ENCODE results near the gene TMEM175.
"Not testable (repeated sequence)": the region's sequence is repeated elsewhere in the genome, so short reads cannot be mapped to it uniquely, and the experiment has no call there.

TMEM175 gene

DNA sequence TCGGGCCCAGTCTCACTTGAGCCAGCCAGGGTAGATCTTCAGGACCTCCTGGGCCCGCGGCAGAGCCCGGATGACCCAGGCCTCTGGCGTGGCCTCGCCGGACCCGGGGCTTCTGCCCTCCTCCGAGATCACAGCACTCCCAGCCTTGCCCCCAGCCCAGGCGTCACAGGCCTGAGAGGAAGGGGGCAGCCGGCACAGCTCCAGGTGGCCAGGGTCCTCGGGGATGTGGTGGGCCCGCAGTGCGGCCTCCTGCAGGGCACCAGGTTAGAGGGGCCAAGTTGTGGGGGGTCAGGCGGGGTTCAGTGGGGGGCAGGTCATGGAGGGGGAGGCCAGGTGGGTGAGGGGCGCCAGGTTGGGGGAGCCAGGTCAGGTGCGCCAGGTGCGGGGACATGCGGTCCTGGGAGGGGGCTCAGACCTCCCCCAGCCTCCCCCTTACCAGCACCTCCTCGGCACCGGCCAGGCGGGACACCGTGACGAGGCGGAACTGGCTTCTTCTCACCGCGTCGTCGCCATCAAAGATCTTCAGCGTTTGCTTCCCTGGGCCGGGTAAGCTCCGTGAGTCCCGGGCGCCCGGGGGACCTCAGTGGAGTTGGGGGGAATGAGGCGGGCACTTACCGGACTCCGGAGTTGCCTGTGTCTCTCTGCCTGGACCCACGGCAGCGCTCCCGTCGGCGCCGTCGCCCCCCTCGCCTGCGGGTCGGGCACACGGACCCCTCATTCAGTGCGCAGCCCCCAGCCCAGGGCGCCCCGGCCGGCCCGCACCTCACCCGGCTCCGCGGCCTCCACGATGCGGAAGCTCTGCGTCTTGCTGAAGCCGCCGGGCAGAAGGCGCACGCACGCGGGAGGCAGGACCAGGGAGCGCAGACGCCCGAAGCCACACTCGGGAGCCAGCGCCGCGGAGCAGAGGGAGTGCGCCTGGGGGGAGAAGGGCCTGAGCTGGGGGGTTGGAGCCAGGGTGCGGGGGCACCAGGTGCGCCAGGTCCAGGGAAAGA, 35.1 kb downstream of the TMEM175 start:
- H3K4me3 ChIP-seq (ENCODE audit: low read length), result no peak overlapping the region
- no peak for TF ChIP-seq ZNF274 (IDR thresholded peaks at IDR 0.05; ENCODE audit: low read depth, low read length)

- no peak overlapping the region for H3K4me3 ChIP-seq (ENCODE audit: low read length)
- no peak for TF ChIP-seq ZNF274 (IDR thresholded peaks at IDR 0.05; ENCODE audit: low read depth, low read length)
These were observed 36.0 kb downstream of the TMEM175 start for GRCh38 chr4:968221-968620.

- TF ChIP-seq ZNF274 (IDR thresholded peaks at IDR 0.05; ENCODE audit: low read depth, low read length), result no peak
- H3K4me3 ChIP-seq (ENCODE audit: low read length), result no peak overlapping the region
These were observed 36.5 kb downstream of the TMEM175 start for GRCh38 chr4:968621-969394.

- no peak overlapping the region for H3K4me3 ChIP-seq (ENCODE audit: low read length)
- TF ChIP-seq ZNF274 (IDR thresholded peaks at IDR 0.05; ENCODE audit: low read depth, low read length), result no peak
These were observed 37.9 kb downstream of the TMEM175 start for GRCh38 chr4:970046-970745.

DNA sequence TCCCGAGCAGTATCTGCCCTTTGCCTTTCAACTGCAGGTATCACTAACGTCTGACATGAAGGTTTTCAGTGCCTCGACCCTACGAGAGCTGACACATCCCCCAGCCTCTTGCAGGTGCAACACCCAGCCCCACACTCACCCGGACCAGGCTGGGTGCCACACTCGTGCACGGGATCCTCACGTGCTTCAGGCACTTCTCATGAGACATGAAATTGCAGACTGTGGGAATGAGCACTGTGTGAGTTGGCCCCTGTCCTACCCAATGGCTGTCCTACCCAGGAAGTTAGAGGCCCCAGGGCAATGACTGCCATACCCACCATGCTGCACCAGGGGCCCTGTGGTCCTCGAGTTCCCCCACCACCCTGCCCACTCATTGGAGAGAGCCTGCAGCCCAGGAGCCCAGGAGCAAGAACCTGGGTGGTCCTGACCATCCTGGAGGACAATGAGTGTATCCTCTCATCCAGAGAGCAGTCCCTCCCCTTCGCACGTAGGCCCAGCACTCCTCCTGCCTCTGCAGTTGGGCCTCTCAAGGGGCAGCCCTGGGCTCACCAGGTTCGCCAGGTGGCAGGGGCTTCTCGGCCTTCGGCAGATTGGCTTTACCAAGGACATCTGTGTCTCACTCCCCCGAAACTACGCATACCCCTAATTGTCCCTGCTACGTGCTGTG, 38.7 kb downstream of the TMEM175 start:
- TF ChIP-seq ZNF274 (IDR thresholded peaks at IDR 0.05; ENCODE audit: low read depth, low read length), result no peak
- no peak overlapping the region for H3K4me3 ChIP-seq (ENCODE audit: low read length)

DNA sequence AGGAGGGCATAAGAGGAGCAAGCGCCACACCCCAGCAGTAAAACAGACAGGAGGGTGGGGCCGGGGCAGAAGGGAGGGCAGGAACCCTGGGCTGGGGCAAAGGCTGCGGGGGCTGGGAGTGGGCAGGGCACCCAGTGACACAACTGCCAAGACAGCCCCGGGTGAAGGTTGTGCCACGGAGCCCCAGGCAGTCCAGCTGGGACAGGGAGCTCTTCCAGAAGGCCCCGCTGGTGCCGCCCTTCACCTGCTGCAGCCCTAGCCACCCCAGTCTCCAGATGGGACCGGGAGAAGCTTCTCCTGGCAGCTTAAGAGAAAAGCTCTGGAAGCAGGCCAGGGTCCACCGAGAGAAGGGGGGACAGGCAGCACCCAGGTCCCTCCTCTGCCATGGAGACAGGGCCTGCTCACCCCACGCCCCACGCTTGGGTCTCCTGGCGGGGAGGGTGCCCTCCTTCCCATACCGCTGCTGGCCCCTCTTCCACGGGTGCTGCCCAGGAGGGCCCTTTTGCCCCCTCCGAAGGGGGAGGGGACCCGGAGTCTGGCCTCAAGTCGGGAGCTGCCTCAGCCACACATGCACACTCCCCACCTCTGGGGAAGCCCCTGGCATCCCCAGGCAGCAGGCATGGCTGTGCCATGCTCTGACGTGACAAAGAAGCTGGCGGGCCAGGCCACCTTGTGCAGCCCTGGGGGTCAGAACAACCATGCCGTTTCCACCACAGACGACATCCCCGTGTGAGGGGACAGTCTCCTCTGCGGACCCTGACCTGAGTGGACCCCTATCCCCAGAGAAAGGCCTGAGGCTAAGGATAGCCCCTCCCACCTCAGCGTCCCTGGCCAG, 39.6 kb downstream of the TMEM175 start:
- no peak for TF ChIP-seq ZNF274 (IDR thresholded peaks at IDR 0.05; ENCODE audit: low read depth, low read length)
- peak overlapping the region; percentile 80; the same call in 1 of the 2 replicates for H3K4me3 ChIP-seq (ENCODE audit: low read length)

- TF ChIP-seq ZNF274 (IDR thresholded peaks at IDR 0.05; ENCODE audit: low read depth, low read length), result no peak
- peak overlapping the region; percentile 80 for H3K4me3 ChIP-seq (ENCODE audit: low read length)
These were observed 40.6 kb downstream of the TMEM175 start for GRCh38 chr4:972651-973424.

DNA sequence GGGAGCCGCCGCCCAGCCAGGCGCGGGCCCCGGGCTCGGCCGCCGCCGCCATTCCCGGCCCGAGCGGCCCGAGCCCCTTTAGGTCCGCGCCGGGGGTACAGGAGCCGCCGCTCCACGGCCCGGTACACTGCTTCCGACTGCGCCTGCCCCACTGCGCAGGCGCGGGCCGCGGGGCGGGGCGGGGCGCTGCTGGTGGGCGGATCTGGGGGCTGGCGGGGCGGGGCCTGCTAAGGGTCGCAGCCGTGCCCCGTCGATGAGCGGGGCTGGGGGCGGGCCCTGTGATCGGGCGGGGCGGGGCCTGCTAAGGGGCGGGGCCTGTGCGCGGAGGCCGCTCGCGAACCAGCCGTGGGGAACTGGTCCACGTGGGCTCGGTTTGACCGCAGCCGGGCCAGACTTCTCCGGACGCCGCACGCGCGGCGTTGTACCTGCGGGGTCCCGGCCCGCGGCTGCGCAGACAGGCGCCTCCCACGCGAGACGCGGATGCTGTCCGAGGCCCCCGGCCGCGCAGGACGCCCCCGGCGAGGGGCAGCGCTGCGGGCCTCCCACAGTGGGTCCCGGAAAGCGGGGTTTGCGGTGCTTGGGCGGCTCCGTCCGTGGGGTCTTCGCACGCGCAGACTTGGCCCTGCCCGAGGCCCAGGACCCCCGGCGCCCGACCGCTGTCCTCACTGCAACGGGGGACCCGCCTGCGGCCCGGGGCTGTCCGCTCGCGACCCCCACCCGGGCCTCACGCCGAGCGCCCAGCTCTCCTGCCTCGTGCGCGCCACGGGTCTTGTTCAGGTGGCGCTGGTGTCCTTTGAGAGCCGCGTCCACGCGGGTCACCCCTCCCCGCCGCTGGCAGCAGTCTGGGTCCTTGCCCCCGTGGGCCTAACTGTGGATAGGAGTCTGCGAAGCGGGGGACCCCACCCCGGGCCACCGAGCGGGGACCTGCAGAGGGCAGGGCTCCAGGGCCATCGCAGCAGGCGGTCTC, 41.5 kb downstream of the TMEM175 start, which contains the start of gene DGKQ:
DGKQ (minus strand) TSS at position 139 of the 967 bp plus-strand sequence; CDS start at position 52, 87 bp downstream.
- H3K4me3 ChIP-seq (ENCODE audit: low read length), result peak within 1 kb of the TSS; percentile 80
- TF ChIP-seq ZNF274 (IDR thresholded peaks at IDR 0.05; ENCODE audit: low read depth, low read length), result no peak

DNA sequence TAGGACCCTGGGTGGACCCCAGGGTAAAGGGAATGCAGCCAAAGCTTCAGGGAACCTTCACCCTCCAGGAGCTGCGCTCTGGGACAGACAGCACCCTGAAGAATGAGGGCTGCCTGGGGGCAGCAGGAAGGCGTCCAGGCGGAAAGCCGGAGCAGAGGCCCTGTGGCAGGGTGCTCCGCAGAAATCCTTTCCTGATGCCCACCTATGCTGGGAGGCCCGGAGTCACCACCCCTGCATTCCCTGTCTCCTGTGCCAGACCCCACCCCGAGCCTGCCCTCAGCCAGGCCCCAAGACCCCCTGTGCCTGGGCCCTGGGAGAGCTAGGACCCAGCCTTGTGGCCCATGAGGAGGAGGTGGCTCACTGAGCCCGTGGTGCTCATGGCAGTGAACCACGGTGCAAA, 42.4 kb downstream of the TMEM175 start:
- TF ChIP-seq ZNF274 (IDR thresholded peaks at IDR 0.05; ENCODE audit: low read depth, low read length), result no peak

DNA sequence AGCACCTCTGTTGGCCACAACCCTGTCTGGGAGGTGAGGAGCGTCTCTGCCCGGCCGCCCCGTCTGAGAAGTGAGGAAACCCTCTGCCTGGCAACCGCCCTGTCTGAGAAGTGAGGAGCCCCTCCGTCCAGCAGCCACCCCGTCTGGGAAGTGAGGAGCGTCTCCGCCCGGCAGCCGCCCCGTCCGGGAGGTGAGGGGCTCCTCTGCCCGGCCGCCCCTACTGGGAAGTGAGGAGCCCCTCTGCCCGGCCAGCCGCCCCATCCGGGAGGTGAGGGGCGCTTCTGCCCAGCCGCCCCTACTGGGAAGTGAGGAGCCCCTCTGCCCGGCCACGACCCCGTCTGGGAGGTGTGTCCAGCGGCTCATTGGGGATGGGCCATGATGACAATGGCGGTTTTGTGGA, 43.8 kb downstream of the TMEM175 start:
- not testable (repeated sequence) for H3K4me3 ChIP-seq (ENCODE audit: low read length)

More for the DNA sequence above, 42.4 kb downstream of the TMEM175 start:
- H3K4me3 ChIP-seq (ENCODE audit: low read length), result no peak overlapping the region

Data from GM08714 (cell line).